ENCODE results near the gene HEMGN.

Gene HEMGN

GRCh38 chr9:97982683-97983588, 45.0 kb upstream of the HEMGN start, which contains the start of gene ANP32B:
Gene ANP32B, plus strand, starts transcription at chr9:97983341. Its CDS starts 215 bp downstream, at chr9:97983556.
- in situ Hi-C loops (cut with MboI; ENCODE audit: low sequenced_read_pairs, unreplicated experiment), result no loop called here
- DNase-seq (ENCODE audit: low spot score), result peak; percentile 95
- TF ChIP-seq CTCF (IDR thresholded peaks at IDR 0.05; ENCODE audit: borderline replicate concordance, control extremely low read depth, extremely low read depth, insufficient read depth, missing control alignments), result peak; percentile 93

DNA sequence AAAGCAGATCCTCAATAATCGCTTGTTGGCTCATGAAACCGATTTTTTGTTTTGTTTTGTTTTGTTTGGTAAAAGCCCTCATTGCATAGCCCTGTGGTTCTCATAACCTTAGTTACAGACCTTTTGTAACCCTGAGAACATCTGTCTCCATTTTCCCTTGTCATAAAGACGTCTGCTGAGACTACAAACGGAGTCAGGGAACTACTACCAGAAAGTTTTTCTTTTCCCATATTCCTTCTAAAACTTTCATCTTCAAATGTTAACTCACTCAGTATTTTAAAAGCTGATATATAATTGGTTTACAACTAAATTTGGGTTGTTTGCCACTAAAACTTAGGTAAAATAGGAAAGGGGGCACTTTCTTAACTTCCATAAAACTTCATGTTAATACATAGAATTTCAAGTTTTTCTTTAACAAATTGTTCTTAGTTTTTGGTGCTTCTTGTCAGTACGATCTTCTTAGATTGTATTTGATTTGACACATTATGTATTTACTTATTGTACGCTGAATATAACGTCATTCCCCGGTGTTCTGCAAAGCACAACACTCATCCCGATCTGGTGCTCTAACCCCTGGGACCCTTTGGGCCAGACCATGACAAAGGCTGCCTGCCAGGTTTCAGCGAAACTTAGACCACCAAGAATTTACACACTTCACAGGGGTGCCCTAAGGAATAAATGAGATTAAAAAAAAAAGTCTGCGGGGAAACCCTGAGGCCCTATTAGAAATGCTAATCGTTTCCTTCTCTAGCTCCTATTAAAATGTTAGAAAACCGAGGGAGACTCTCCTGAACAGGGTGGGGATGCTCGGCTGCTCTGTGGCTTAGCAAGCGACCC, 44.1 kb upstream of the HEMGN start:
- no peak for TF ChIP-seq CTCF (IDR thresholded peaks at IDR 0.05; ENCODE audit: borderline replicate concordance, control extremely low read depth, extremely low read depth, insufficient read depth, missing control alignments)
- DNase-seq (ENCODE audit: low spot score), result no peak
- in situ Hi-C loops (cut with MboI; ENCODE audit: low sequenced_read_pairs, unreplicated experiment), result no loop called here

DNA sequence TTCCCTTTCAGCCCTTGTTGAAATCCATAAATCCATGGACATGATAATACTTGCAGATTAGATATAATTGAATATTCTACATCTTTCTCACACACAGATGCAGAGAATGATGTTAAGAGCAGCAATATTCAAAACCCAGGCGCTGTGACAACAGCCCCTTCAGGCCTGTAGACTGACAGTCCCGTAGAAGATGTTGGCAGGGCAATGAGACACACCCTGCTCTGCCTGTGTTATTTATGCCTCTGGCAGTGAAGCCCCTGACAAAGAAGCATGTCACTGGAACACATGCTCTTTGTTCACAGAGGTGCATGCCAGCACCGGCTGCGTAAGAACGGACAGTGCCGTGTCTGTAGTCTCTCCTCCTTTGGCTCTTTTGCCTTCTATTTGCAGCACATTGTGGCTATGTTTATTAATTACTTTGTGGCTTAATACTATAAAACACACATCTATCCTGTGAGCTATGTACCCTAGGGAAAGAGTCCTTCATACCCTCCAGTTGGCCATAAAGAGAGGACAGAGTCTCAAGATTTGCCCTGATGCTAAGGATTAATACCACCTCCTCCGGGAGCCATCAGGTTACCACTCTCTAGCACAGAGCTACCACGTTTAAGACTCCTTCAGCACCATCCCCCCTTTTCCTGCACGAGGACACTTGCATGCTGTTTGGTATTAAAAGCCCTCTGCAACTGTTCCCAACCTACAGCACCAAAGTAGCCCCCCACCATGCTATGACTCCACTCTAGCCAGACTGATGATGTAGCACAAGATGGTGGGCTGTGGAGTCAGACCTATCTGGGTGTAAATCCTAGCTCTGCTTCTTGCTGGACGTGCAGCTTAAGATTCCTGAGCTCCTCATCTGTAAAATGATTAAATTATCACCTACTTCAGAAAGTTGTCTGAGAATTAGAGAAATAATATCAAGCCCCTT, 43.2 kb upstream of the HEMGN start:
- DNase-seq (ENCODE audit: low spot score), result no peak
- in situ Hi-C loops (cut with MboI; ENCODE audit: low sequenced_read_pairs, unreplicated experiment), result no loop called here
- no peak for TF ChIP-seq CTCF (IDR thresholded peaks at IDR 0.05; ENCODE audit: borderline replicate concordance, control extremely low read depth, extremely low read depth, insufficient read depth, missing control alignments)

GRCh38 chr9:97980479-97980803, 42.5 kb upstream of the HEMGN start:
- in situ Hi-C loops (cut with MboI; ENCODE audit: low sequenced_read_pairs, unreplicated experiment), result no loop called here
- no peak for TF ChIP-seq CTCF (IDR thresholded peaks at IDR 0.05; ENCODE audit: borderline replicate concordance, control extremely low read depth, extremely low read depth, insufficient read depth, missing control alignments)
- no peak for DNase-seq (ENCODE audit: low spot score)

- in situ Hi-C loops (cut with MboI; ENCODE audit: low sequenced_read_pairs, unreplicated experiment), result no loop called here
- DNase-seq (ENCODE audit: low spot score), result no peak
- no peak for TF ChIP-seq CTCF (IDR thresholded peaks at IDR 0.05; ENCODE audit: borderline replicate concordance, control extremely low read depth, extremely low read depth, insufficient read depth, missing control alignments)
Measured at GRCh38 chr9:97979788-97980478, 42.0 kb upstream of the HEMGN start.
